IPS-18c (cell line): ENCODE results near the gene GRB14.
A peak's percentile ranks its signal among the peaks of the same experiment; 100 is the strongest.

Source experiments
- H3K4me3 ChIP-seq: 2 replicates; pipeline ENCODE4 v1.7.0; 2013; ENCODE audit warnings: low read depth, mild to moderate bottlenecking, low read length, moderate library complexity; ENCODE audit not compliant: insufficient read depth
- H3K9me3 ChIP-seq: one replicate; pipeline ENCODE4 v1.6.1; 2013; ENCODE audit warnings: mild to moderate bottlenecking, low read length, moderate library complexity; ENCODE audit not compliant: control insufficient read depth, insufficient read depth

GRB14 gene

DNA sequence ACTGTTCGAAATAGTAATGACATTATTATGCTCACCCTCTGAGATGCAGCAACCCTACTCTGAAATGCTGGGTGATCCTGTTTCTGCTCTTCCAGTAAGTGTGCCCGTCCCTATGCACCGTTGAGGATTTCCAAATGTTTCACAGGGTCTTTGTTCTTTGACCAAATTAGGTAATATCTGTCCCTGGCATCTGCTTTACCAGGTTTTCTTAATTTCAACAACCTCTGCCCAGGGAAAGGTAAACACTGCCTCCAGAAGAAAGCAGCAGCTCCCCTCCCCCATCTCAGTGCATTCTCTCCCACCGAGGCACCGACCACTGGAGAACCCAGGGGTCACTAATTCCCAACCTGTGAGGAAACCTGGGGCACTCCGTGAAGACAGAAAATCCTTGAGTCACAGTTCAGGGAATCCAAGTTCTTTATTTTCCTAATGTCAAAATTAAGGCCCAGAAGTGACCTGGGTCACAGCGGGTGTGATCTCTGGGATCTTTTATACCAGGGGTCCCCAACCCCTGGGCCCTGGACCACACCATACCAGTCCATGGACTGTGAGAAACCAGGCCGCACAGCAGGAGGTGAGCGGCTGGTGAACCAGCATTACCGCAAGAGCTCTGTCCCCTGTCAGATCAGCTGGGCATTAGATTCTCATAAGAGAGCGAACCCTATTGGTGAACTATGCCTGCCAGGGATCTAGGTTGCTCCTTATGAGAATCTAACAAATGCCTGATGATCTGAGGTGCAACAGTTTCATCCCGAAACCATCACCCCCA lies 1.2 kb upstream of the GRB14 start:
- H3K4me3 ChIP-seq: peak overlapping the region; percentile 15; the same call in 1 of the 2 replicates
- no peaks in the 10 kb centered on the region for H3K9me3 ChIP-seq

DNA sequence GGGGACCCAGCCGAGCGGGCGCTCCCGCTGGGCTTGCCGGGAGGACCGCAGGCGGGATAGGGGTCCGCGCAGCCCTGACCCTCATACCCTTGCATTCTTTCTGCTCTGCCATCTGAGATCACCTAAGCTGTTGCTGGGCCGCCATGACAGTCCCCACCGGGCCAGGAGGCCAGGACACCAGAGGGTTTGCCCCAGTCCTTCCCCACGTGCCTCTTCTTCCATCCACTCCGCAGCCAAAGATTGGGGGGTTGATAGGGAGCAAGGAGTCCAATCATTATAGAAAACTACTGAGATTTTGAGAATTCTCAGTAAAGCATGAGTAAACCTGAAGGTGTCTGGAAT lies 453 bp upstream of the GRB14 start:
- H3K9me3 ChIP-seq: no peaks in the 10 kb centered on the region
- peak overlapping the region; percentile 56 for H3K4me3 ChIP-seq

DNA sequence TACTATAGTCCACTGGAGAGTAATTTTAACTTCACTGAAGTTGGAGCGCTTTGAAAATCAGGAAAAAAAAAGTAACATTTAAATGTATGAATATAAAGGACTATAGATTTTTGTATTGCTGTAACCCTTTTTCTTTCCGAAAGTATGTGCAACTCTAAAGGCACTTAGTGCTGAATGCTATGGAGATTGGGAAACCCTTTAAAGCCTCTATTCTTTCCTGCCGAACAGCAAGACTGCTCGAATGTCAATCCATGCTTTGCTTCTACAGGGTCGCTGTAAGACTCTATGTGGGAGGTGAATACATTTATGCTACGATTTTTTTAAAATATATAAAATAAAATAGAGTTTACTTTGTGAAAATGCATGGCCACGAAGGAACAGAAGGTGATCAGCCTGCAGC lies 825 bp downstream of the GRB14 start:
- peak overlapping the region; percentile 80 for H3K4me3 ChIP-seq
- no peaks in the 10 kb centered on the region for H3K9me3 ChIP-seq

DNA sequence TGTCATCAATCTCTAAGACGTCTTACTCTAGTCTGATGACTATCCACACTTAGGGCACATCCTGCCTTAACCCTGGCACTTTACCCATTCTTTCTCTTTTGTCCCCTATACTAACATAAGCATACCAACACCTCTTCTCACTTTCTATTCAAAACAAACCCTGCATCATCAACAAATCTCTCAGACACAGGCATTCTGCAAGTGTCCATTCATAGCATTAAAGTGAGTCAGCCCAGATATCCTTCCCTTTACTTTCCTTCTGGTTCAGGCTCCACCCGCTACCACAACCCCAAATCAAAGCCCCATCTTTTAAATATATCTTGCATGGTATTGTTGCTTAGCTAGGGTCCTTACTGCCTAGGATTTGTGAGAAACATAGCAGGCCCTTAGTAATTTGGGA lies 3.8 kb downstream of the GRB14 start:
- Histone ChIP-seq H3K9me3 (no peaks in the 10 kb centered on the region), H3K4me3 (no peak overlapping the region)

DNA sequence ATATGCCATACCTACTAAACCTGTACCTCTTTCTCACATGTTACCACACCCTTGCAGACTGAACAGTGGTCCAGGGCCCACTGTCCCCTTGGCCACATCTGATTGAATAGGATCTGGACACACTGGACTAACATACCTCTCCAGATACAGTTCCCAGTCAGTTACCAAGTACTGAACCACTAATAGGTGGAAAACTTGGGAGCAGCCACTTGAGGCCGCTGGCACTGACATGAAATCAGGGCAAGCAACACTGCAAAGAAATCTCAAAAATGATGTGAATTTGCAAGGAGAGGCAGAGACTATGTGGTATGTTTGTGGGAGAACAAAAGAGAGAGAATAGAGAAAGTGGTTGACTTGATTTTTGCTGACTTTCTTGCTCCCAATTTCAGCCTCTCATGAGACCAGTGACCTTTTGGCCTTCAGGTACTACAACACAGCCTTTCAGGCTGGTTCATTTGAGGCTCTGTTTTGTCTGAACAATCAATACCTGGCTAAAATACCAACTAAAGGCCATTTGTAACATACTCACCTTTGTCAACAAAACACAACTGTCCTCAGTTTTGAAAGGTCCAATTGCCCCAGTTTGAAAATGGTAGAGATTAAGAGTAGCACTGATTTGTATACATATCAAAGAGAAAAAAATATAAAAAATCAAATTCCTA lies 7.8 kb downstream of the GRB14 start:
- H3K9me3 ChIP-seq: no peaks in the 10 kb centered on the region
- H3K4me3 ChIP-seq: no peak overlapping the region

DNA sequence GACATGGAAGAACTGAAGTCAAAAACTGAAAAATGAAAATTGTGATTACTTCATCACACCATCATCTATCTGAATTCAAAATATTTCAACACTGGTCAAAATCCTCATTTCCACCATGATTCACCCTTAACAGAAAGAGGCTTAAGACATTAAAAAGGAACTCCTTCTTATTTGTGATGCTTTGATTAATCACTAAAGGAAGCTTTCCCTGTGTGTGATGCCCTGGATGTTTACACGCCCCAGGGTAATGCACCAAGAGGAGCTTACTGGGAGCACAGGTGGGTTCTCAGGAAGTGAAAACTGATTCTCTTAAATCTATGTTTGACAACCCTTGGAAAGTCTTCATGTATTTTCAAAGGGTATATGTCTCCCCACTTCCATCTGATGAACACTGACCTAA lies 11.5 kb downstream of the GRB14 start:
- H3K9me3 ChIP-seq: no peaks in the 10 kb centered on the region
- no peak overlapping the region for H3K4me3 ChIP-seq

DNA sequence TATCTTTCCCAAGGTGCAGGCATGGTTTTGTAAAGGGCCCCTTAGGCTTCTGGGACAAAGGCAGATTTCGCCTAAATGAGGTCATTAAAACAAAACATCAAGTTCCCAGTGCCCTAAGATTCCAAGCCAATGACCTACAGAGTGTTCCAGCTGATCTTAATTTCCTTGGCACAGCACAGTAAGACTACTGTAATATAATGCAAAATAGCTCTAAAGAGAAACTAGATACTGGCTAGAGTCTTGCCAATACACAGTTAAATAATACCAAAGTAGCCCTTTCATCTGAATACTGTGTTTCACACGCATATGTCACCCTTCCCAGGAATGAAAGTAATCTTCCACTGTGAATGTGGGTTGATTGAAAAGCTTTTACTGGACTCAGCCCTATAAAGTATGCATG lies 14.7 kb downstream of the GRB14 start:
- no peaks in the 10 kb centered on the region for H3K9me3 ChIP-seq
- no peak overlapping the region for H3K4me3 ChIP-seq

DNA sequence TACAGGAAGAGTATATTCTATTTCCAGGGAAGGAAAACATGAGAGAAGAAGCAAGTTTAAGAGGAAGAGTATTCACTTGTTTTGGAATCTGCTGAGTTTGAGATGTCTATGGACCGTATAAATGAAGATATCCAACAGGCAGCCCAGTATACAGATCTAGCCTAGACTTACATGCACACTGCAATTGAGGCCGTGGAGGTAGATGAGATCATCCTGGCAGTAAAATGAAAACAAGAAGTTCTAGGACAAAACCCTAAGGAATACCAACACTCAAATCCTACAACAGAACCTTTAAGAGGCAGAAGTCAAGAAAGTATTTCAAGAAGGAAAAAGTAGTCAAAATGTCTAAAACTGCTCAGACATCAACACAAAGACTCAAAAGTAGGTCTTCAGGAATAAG lies 16.0 kb downstream of the GRB14 start:
- H3K4me3 ChIP-seq: no peak overlapping the region

DNA sequence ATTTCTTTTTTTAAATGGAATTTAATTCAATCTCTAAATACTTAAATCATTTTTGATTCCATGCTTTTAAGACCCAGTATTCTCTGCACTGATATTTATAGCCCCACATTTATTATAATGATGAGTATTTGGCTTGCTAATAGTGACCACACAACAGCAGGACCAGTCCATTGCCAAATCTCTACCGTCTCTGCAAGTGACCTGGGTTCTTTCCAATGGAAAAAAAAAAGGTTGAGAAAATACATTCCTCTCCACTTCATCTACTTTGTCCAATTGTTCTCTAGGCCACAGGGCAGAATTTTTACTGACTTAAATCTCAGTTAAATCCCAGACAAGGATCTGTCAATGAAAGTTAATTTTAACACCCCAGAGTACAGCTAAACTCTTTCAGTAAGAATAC lies 20.5 kb downstream of the GRB14 start:
- no peak overlapping the region for H3K4me3 ChIP-seq
- no peaks in the 10 kb centered on the region for H3K9me3 ChIP-seq

More for the DNA sequence above, 16.0 kb downstream of the GRB14 start:
- no peaks in the 10 kb centered on the region for H3K9me3 ChIP-seq

DNA sequence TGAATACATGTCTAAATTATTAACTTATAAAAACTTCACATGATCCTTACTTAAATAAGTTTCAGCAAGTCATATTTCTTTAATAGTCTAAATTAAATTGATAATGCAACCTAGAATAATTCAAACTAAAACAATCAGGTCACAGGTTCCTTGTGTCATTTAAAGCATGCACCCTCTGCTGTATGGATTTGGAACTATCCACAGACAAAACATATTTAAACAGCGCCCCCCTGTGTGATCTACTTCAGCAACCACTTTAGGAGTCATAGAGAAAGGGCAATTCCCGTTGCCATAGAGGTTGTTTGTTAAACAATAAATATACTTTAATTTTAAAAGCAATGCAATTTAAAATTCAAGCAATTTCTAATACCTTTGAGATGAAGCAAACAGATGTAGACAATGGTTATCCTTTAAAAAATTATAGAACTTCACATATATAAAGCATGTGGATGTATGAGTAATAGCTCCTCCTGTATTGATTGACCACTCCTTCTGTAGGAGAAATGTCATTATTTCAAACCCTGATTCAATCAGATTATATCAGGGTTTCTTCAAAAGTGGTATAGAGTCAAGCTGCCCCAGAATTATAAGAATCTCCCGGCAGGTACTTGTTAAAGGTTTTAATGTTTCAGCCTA lies 21.2 kb downstream of the GRB14 start:
- H3K9me3 ChIP-seq: no peaks in the 10 kb centered on the region
- no peak overlapping the region for H3K4me3 ChIP-seq

DNA sequence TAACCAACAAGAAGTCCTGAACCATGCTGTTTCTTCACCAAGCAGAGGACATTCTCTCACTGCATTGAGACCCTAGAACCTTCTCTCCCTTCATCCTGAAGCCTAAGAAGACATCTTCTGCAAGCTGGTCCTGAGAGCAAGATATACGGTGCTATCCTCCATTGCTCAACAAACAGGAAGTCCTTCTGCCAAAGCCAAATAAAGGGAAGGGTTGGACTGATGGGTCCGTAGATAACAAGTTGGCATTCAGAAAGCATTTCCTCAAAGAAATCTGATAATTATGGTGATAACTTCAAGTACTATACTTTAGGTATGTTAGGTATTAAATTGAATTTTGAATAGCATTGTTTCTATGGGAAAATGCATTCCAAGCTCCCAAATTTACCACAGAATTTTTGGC lies 23.3 kb downstream of the GRB14 start:
- H3K4me3 ChIP-seq: no peak overlapping the region
- no peaks in the 10 kb centered on the region for H3K9me3 ChIP-seq

DNA sequence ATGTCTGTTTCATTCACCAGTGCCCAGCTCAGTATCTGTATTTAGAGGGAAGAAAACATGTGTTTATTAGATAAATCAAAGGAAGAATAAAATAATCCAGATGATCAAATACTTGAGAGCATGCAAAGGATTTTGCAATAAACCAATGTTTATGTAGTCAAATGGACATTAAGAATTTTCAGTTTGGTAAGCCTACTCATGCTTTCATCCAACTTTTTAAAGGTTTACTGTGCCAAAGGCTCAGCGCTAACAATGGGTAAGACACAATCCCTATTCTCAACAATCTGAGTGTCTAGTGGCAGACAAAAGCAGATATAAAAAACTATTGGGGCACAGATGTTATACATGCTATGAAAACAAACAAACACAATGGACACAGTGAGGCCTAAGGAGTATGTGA lies 26.3 kb downstream of the GRB14 start:
- H3K4me3 ChIP-seq: no peak overlapping the region

DNA sequence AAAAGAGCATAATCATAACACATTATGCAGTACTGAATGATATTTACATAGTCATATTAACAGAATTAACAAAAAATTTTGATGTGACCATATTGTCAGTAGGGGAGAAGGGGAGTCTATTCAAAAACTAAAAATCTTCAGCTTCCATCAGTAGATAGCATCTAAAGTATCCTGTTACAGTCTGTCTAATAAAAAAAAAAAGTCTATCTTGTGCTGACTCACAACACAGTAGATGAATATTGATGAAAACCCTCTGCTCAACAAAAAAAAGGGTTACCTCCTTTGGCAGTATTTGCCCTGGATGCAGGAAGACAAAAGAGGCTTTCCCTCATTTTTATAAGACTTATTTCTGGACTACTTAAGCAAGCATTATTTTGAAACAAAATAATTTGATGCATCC lies 27.3 kb downstream of the GRB14 start:
- no peaks in the 10 kb centered on the region for H3K9me3 ChIP-seq
- H3K4me3 ChIP-seq: no peak overlapping the region

More for the DNA sequence above, 26.3 kb downstream of the GRB14 start:
- H3K9me3 ChIP-seq: no peaks in the 10 kb centered on the region

DNA sequence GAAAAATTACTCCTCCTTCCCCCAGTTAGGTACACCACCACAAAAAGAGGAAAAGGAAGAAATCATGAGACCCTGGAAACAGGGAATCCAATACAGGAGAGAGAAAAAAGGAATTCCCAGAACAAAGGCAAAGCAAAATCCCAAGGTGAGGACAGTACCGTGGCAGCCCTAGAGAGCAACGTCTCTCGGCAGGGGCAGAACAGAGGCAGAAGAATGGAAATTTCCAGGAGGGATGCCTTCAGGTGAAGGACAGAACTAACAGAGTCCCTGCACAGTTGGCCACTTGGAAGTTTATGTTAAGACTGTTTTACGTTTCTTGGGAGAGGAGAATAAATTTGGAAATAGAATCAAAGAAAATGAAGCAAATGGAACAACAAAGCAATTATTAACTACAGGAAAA lies 27.7 kb downstream of the GRB14 start:
- Histone ChIP-seq H3K4me3 (no peak overlapping the region), H3K9me3 (no peaks in the 10 kb centered on the region)

DNA sequence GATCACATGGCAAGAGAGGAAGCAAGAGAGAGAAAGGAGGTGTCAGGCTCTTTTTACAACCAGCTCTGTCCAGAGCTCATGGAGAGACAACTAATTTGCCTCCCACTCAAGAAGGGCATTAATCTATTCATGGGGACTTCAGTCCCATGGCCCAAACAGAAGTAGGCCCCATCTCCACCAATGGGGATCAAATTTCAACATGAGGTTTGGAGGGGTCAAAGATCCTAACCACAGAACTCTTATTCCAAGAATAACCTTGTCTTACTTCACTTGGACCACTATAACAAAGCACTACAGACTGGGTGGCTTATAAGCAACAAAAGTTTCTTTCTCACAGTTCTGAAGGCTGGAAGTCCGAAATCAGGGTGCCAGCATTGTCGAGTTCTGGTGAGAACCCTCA lies 31.8 kb downstream of the GRB14 start:
- H3K4me3 ChIP-seq: no peak overlapping the region
- H3K9me3 ChIP-seq: no peaks in the 10 kb centered on the region

DNA sequence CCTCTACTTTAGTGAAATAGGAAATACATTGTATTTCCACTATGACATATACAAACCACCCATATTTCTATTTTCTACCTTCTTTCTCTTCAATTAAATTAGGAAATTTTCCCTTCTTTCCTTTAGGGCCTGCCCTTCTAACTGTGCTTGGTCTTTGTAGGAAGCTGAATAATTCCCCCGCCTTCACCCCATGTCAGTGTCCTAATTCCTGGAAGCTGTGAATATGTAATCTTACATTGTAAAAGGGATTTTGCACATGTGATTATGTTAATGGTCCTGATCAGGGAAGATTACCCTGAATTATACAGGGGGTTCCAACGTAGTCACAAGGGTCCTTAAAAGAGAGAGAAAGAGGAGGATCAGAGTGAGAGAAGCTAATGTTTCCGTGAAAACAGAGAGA lies 40.2 kb downstream of the GRB14 start:
- H3K9me3 ChIP-seq: no peaks in the 10 kb centered on the region
- H3K4me3 ChIP-seq: no peak overlapping the region

DNA sequence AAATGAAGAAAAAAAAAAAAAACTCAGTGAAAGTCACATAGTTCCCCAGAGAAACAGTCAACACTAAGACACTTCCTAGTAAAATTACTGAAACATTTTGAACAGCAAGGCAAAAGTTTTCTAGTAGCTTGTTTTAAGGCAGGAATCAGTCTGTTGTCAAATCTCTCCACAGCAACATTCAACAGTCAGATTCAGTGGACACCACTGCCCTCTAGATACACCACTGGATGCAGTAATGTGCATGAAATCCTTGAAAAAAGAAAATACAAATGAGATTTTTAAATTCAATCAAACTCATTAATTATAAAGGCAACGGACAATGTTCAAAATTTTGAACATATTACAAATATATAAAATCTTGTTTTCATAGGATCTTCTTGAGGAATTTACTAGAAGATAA lies 46.4 kb downstream of the GRB14 start:
- H3K9me3 ChIP-seq: no peaks in the 10 kb centered on the region
- H3K4me3 ChIP-seq: no peak overlapping the region

DNA sequence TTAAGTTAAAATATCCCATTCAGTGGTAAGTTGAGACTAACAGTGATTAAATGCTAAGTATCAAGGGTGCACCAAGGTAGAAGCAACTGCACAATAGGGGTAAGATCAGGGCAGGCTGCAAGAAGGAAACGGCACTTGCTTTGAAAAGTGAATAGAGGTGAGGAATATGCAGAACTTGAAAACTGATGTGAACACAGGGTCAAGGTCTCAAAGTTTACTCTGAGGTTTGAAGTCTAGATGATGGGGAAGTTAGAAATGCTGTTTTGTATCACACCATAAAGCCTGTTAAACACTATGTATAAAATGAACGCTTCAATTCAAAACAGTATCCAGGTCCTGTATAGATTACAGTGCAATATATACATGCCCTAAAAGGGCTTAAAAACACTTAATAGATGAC lies 50.8 kb downstream of the GRB14 start:
- Histone ChIP-seq H3K9me3 (no peaks in the 10 kb centered on the region), H3K4me3 (no peak overlapping the region)
